Measurements from ENCODE around the gene APLF. TPM values are rescaled to one million over a fixed set of nuclear protein-coding genes. Genes with fewer than 3 reads are reported as not detected.

APLF gene
- total RNA-seq, 1 experiment from 2014 or later, result 5.5 TPM

DNA sequence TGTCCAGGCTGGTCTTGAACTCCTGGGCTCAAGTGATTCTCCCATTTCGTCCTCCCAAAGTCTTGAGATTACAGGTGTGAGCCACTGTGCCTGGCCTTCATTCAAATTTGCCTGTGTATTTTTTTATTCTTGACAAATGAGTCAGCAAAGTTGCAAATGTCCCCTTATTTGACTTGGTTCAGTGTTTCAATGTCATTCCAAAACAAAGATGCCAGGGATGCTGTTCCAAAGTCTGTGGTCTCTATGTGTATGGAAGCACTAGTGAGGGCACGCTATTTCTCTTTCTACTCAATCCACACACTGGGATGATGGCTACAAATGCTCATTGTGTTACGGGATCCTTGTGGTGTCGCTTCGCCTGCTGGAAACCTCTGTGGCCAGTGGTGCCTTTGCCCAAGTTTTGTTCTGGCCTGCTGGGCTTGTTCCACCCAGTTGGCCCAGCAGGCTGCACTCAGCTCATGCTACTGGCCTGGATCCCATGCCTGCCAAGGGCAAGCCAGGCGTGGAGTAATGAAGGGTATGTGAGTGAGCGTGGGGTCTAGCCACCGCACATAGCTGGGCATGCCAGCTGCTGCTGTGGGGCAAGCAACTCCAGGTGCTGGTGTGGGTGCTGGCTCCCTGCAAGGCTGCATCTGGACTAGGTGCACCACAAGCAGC, 35.9 kb upstream of the APLF start:
- BruUV-seq (replicated peaks), result no TSS peak
- Histone ChIP-seq H3K9me3 (ENCODE audit: low read depth, low read length, poor library complexity, severe bottlenecking) (no peaks in the 10 kb centered on the region), H3K4me3 (ENCODE audit: low read depth, low read length, poor library complexity, severe bottlenecking) (no peak overlapping the region), H3K36me3 (ENCODE audit: insufficient read depth, low read length, poor library complexity, severe bottlenecking) (no peaks in the 10 kb centered on the region), H3K27me3 (replicated peaks; ENCODE audit: insufficient read depth, low read depth, low read length, poor library complexity) (no peaks in the 10 kb centered on the region), H3K27ac (ENCODE audit: low read depth, low read length, poor library complexity, severe bottlenecking) (no peak overlapping the region), H3K4me1 (ENCODE audit: insufficient read depth, low read length, poor library complexity, severe bottlenecking) (no peaks in the 10 kb centered on the region)
- intact Hi-C loops (cut with micrococcal nuclease; ENCODE audit: unreplicated experiment), result no loop called here
- no peak for DNase-seq (ENCODE audit: low spot score)
- no peak for TF ChIP-seq EZH2 (IDR thresholded peaks at IDR 0.05; ENCODE audit: borderline replicate concordance, low read depth, low read length, poor library complexity, severe bottlenecking)
- TF ChIP-seq, protein P1, sequence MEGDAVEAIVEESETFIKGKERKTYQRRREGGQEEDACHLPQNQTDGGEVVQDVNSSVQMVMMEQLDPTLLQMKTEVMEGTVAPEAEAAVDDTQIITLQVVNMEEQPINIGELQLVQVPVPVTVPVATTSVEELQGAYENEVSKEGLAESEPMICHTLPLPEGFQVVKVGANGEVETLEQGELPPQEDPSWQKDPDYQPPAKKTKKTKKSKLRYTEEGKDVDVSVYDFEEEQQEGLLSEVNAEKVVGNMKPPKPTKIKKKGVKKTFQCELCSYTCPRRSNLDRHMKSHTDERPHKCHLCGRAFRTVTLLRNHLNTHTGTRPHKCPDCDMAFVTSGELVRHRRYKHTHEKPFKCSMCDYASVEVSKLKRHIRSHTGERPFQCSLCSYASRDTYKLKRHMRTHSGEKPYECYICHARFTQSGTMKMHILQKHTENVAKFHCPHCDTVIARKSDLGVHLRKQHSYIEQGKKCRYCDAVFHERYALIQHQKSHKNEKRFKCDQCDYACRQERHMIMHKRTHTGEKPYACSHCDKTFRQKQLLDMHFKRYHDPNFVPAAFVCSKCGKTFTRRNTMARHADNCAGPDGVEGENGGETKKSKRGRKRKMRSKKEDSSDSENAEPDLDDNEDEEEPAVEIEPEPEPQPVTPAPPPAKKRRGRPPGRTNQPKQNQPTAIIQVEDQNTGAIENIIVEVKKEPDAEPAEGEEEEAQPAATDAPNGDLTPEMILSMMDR (conservative IDR thresholded peaks at IDR 0.05; ENCODE audit: low read depth, low read length), result no peak
- ChIA-PET POLR2A (ENCODE audit: low non-redundant PET) (no interaction called here), CTCF (no interaction called here)

GRCh38 chr2:68432696-68433658, 34.4 kb upstream of the APLF start:
- POLR2A ChIA-PET (ENCODE audit: low non-redundant PET), result no interaction called here
- BruUV-seq (replicated peaks), result no TSS peak
- H3K27me3 ChIP-seq (replicated peaks; ENCODE audit: insufficient read depth, low read depth, low read length, poor library complexity), result no peaks in the 10 kb centered on the region
- H3K36me3 ChIP-seq (ENCODE audit: insufficient read depth, low read length, poor library complexity, severe bottlenecking), result no peaks in the 10 kb centered on the region
- CTCF ChIA-PET, result no interaction called here
- no peaks in the 10 kb centered on the region for H3K4me1 ChIP-seq (ENCODE audit: insufficient read depth, low read length, poor library complexity, severe bottlenecking)
- no peak overlapping the region for H3K4me3 ChIP-seq (ENCODE audit: low read depth, low read length, poor library complexity, severe bottlenecking)
- intact Hi-C loops (cut with micrococcal nuclease; ENCODE audit: unreplicated experiment), result no loop called here
- TF ChIP-seq, protein P1 (conservative IDR thresholded peaks at IDR 0.05; ENCODE audit: low read depth, low read length), result no peak
- no peak for TF ChIP-seq EZH2 (IDR thresholded peaks at IDR 0.05; ENCODE audit: borderline replicate concordance, low read depth, low read length, poor library complexity, severe bottlenecking)
- H3K27ac ChIP-seq (ENCODE audit: low read depth, low read length, poor library complexity, severe bottlenecking), result no peak overlapping the region
- H3K9me3 ChIP-seq (ENCODE audit: low read depth, low read length, poor library complexity, severe bottlenecking), result no peaks in the 10 kb centered on the region
- DNase-seq (ENCODE audit: low spot score), result no peak

- intact Hi-C loops (cut with micrococcal nuclease; ENCODE audit: unreplicated experiment), result no loop called here
- no TSS peak for BruUV-seq (replicated peaks)
- TF ChIP-seq, protein P1 (conservative IDR thresholded peaks at IDR 0.05; ENCODE audit: low read depth, low read length), result no peak
- TF ChIP-seq EZH2 (IDR thresholded peaks at IDR 0.05; ENCODE audit: borderline replicate concordance, low read depth, low read length, poor library complexity, severe bottlenecking), result no peak
- Histone ChIP-seq H3K9me3 (ENCODE audit: low read depth, low read length, poor library complexity, severe bottlenecking) (no peaks in the 10 kb centered on the region), H3K4me1 (ENCODE audit: insufficient read depth, low read length, poor library complexity, severe bottlenecking) (no peaks in the 10 kb centered on the region), H3K27me3 (replicated peaks; ENCODE audit: insufficient read depth, low read depth, low read length, poor library complexity) (no peaks in the 10 kb centered on the region), H3K4me3 (ENCODE audit: low read depth, low read length, poor library complexity, severe bottlenecking) (no peak overlapping the region), H3K36me3 (ENCODE audit: insufficient read depth, low read length, poor library complexity, severe bottlenecking) (no peaks in the 10 kb centered on the region), H3K27ac (ENCODE audit: low read depth, low read length, poor library complexity, severe bottlenecking) (no peak overlapping the region)
- DNase-seq (ENCODE audit: low spot score), result no peak
- ChIA-PET CTCF (no interaction called here), POLR2A (ENCODE audit: low non-redundant PET) (no interaction called here)
Measured at GRCh38 chr2:68434981-68435380, 32.4 kb upstream of the APLF start.
